ENCODE measurements around the gene VGF.

VGF gene

DNA sequence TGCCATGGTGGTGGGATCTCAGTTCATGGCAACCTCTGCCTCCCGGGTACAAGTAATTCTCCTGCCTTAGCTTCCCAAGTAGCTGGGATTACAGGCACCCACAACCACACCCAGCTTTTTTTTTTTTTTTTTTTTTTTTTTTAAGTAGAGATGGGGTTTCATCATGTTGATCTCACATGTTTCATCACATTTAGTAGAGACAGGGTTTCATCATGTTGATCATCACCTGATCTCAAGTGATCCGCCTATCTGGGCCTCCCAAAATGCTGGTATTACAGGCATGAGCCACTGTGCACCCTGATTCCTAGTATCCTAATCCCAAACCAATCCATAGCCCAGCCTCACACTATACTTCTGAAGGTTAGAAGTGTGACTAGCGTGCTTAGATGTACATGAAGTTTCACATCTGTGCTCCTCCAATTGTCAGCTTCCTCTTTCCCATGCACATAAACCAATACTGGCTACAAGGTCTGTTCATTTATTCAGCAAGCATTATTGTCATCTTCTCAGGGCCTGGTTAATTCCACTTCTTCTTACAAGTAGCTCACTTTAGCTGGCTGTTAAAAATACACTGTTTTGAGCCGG, 21.6 kb upstream of the VGF start:
- in situ Hi-C loops (cut with MboI; ENCODE audit: low pct_unique_long_range_greater_than_20kb, low sequenced_read_pairs), result no loop called here
- peak; percentile 48 for DNase-seq

GRCh38 chr7:101186194-101186593, 20.8 kb upstream of the VGF start:
- no peak for DNase-seq
- in situ Hi-C loops (cut with MboI; ENCODE audit: low pct_unique_long_range_greater_than_20kb, low sequenced_read_pairs), result no loop called here

GRCh38 chr7:101185258-101185839, 20.0 kb upstream of the VGF start:
- DNase-seq, result no peak
- in situ Hi-C loops (cut with MboI; ENCODE audit: low pct_unique_long_range_greater_than_20kb, low sequenced_read_pairs), result no loop called here

DNA sequence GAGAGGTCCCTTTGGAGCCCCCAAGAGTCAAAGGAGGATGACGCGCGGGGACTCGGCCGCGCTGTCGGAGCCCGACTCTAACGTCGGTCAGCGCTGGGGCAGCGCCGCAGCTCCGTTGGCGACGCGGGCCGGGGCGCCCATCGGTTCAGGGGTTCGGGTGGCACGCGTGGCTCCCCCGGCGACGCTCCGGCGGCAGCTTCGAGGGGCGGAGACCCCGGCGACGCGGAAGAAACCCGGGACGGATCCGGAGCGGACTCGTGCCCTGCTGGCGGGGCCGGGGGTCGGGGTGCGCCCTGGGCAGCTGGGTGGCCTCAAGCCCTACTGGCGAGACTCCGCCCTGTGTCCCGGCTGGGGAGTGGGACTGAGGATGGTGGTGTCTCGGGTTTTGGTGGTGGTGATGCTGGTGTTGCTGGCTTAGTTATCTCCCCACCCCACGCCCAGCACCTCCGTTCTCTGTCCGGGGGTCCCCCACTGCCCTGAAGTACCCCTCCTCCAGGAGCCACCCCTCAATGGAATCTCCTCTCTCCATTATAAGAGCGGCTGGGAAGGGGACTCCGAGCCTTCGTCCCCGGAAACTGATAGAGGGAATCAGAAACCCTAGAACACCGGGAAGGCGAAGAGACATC, 14.9 kb upstream of the VGF start, which contains the start of gene NAT16:
TSS of gene NAT16 (minus strand) at position 164 of the 626 bp plus-strand sequence. CDS start 5,486 bp downstream, outside the sequence.
- in situ Hi-C loops (cut with MboI; ENCODE audit: low pct_unique_long_range_greater_than_20kb, low sequenced_read_pairs), result no loop called here
- DNase-seq, result no peak

- in situ Hi-C loops (cut with MboI; ENCODE audit: low pct_unique_long_range_greater_than_20kb, low sequenced_read_pairs), result no loop called here
- no peak for DNase-seq
Observed at GRCh38 chr7:101179713-101180112, 14.3 kb upstream of the VGF start.

DNA sequence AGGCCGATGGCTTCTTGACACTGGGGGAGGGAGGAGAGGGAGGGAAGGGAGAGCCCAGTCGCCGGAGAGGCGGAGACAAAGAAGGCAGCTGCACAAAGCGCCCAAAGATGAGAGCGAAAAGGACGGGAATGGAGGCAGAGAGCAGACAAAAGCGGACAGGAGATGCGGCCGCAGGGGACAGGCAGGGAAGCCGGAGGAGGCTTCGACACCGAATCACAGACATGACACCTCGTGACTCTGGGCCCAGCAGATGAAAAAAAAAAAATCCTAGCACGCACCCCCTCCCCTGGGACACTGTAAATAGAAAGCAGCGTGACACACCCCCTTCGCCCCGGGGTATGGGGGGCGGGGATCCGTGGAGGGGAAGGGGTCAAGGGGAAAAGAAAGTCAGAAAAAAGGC, 13.7 kb upstream of the VGF start:
- in situ Hi-C loops (cut with MboI; ENCODE audit: low pct_unique_long_range_greater_than_20kb, low sequenced_read_pairs), result no loop called here
- no peak for DNase-seq

DNA sequence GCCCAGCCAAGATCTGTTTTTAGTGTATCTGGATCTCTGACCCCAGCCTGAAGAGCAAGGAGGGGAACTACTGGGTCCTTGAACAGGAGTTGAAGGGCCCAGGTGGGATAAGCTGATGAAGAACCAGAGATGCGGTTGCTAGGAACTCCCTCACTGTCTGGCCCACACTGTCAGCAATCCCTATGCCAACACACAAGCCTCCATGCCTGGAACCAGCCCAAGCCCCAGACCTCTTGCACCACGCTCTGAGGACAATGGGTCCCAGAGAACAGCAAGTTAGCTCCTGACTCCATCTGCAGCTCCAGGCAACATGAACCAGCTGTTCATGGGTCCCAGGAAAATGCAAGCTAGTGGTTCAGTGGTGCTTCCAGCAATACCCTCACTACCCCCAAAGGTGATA, 12.3 kb upstream of the VGF start:
- in situ Hi-C loops (cut with MboI; ENCODE audit: low pct_unique_long_range_greater_than_20kb, low sequenced_read_pairs), result no loop called here
- DNase-seq, result no peak

GRCh38 chr7:101175664-101176063, 10.3 kb upstream of the VGF start:
- in situ Hi-C loops (cut with MboI; ENCODE audit: low pct_unique_long_range_greater_than_20kb, low sequenced_read_pairs), result no loop called here
- DNase-seq, result no peak

DNA sequence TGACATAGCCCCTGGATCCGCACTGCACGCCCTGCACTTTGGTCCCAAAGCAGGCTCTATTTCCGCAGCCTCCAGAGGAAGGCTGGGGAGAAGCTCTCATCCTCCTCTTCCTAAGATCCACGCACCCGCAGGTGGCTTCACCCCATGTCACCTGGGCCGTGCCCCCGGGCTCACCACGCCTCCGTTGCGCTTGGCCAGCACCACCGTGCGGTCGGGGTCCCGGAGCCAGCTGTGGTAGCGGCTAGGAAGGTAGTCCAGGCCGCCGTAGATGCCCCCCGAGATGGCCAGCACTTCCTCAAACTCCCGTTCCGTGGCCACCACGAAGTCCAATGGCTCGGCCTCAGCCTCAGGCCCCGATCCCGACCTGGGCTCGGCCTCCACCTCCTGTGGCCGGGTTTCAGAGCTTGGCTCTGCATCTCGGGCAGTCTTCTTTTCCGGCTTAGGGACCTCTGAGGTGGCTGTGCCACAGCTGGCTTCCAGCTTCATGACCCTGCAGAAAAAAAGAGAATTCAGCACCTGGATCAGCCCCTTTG, 9.0 kb upstream of the VGF start:
- DNase-seq, result no peak
- in situ Hi-C loops (cut with MboI; ENCODE audit: low pct_unique_long_range_greater_than_20kb, low sequenced_read_pairs), result no loop called here

DNA sequence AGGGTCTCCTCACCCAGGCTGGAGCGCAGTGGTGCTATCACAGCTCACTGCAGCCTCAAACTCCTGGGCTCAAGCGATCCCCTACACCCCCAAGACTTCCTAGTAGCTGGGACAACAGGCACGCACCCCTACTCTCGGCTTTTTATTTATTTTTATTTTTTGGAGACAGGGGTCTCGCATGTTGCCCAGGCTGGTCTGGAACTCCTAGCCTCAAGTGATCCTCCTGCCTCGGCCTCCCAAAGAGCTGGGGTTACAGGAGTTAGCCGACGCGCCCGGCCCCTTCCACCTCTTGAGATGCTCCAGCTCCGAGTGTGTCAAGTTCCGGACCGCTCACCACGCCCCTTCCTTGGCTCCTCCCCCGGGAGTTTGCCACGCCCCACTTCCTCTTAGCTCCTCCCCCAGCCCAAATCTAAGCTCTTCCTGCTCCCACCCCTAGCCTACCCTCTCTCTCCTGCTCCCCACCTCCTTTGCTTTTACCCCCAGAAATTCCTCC, 8.4 kb upstream of the VGF start:
- peak; percentile 81 for DNase-seq
- in situ Hi-C loops (cut with MboI; ENCODE audit: low pct_unique_long_range_greater_than_20kb, low sequenced_read_pairs), result no loop called here

DNA sequence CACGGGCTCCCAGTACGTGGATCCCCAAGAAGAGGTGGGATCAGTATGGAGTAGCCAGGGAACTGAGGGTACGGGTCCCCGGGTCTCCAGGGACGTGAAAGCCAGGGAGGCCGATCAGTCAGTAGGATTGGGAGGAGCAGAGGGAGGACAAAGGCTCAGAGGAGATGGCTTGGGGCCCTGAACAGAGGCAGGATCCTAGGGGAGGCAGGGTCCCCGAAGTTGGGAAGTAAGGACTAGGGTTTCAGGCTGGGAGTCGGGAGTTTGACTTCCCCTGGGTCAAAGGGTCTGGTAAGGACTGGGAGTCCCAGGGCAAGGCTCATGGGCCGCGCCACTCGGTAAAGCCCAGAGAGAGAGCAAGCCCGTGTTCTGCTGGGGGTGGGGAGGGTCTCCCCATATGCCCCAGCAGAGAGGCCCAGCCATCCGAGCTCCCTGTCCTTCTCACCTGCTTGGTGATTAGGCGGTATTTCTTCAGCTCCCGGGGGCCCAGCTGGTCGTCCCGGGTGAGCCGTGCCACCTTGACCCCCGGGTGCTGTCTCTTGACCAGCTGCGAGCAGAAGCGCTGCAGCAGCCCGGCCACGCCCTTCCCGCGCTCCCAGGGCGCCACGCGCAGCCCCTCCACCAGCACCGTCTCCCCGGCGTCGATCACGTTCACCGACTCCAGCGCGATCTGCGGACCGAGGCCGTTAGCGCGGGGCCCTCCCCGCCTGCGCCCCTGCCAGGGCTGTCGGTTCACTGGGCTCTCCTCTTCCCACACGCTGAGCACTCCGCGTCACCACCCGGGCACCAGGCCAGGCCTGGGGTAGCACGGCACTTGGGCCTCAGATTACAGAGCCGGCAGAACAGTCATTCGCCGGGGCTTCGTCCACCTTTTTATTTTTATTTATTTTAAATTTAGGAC, 7.7 kb upstream of the VGF start:
- DNase-seq, result no peak
- in situ Hi-C loops (cut with MboI; ENCODE audit: low pct_unique_long_range_greater_than_20kb, low sequenced_read_pairs), result no loop called here

GRCh38 chr7:101172005-101172853, 6.9 kb upstream of the VGF start:
- no peak for DNase-seq
- in situ Hi-C loops (cut with MboI; ENCODE audit: low pct_unique_long_range_greater_than_20kb, low sequenced_read_pairs), result no loop called here

GRCh38 chr7:101171442-101171837, 6.1 kb upstream of the VGF start:
- no peak for DNase-seq
- in situ Hi-C loops (cut with MboI; ENCODE audit: low pct_unique_long_range_greater_than_20kb, low sequenced_read_pairs), result no loop called here

DNA sequence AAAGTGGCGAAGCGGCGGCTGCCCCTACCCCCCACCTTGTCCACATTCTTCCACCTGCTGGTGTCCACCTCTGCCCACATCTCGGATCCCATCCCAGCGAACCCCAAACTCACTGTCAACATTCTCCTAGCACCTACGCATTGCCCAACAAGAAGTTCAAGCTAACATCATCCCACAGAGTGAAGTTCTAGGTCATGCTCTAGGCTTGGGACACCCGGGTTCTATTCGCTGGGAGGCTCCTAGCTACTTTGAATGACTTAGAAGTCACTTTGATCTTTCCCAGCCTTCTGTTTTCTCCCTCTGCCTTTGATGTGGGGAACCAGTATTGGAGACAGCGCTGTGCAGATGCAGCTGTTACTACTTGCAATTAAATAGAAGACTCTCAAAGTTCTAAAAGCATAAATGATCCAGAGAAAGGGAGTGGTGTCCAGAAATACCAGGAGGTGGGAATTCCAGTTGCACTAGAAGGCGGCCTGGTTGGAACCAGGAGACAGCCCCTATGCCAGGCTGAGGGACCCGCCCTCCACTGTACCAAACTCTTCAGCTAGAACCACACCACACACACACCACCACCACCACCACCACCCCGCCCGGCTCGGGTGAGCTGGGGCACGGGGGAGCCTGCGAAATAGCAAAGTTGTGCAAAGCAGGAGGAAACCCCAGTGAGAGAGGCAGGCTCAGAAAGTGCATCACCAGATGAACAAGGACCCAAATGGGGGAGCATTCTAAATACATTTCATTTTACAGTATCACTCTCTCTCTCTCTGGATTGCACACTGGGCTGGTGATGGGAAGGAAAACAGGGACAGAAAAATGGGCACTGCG, 5.5 kb upstream of the VGF start:
- DNase-seq, result no peak
- in situ Hi-C loops (cut with MboI; ENCODE audit: low pct_unique_long_range_greater_than_20kb, low sequenced_read_pairs), result no loop called here

- in situ Hi-C loops (cut with MboI; ENCODE audit: low pct_unique_long_range_greater_than_20kb, low sequenced_read_pairs), result no loop called here
- peak; percentile 80 for DNase-seq
Observed at GRCh38 chr7:101169838-101170551, 4.6 kb upstream of the VGF start.

DNA sequence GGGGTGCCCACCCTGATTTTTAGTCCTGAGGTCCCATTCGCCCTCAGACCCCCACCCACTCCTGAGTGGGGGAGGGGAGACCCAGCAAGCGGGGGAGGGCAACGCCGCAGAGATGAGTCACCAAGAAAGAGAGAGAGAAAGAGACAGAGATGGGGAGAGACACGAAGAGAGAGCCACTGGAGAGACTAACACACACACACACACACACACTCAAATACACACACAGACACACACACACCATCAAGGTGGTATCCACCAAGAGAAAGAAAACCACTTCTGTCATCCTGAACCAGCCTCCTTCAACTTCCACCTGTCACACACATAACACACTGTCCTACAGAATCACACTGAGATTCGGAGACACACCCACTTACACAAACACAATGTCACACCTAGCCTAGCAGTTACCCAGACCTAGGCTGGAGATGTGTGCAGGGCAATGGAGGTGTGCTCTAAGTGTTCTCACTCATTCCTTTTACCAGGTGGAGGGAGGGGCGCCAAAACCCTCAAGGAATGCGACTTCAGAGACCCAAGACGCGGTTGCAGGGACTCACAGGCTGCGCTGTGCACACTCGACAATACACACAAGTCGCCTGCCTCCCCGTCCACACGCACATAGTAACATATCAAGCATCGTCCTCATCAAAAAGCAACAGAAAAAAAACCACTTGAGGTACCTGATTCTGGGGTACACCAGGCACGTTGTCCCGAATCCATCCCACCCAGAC, 3.9 kb upstream of the VGF start:
- DNase-seq, result no peak
- in situ Hi-C loops (cut with MboI; ENCODE audit: low pct_unique_long_range_greater_than_20kb, low sequenced_read_pairs), result no loop called here

Measured in KBM-7 (cell line).